H4 (cell line): ENCODE results near the gene ZNF132. TPM values are rescaled to one million over a fixed set of nuclear protein-coding genes. Genes with fewer than 3 reads are reported as not detected.
"Not testable (repeated sequence)": the region's sequence is repeated elsewhere in the genome, so short reads cannot be mapped to it uniquely, and the experiment has no call there.

Source experiments
- DNase-seq: peaks from one replicate; pipeline ENCODE4 v3.0.0-alpha.2; 2015; ENCODE audit warnings: low spot score
- total RNA-seq: library from RNA; depleted of rRNA; stranded (reverse); fragments of >200 nt; shearing (Covaris generic); gene quantifications from 2 replicates; pipeline ENCODE4 v1.2.3, GENCODE V29; 2014

The ZNF132 gene
- total RNA-seq, 1 experiment from 2014 or later = 6.4 TPM

GRCh38 chr19:58468216-58468839 is 28.4 kb upstream of the ZNF132 start:
- no peak for DNase-seq

- peak; percentile 97 for DNase-seq
These were observed 27.0 kb upstream of the ZNF132 start, which contains the start of gene ZNF324 for GRCh38 chr19:58466760-58467589. TSS of gene ZNF324 (plus strand) at chr19:58467080. CDS start at chr19:58469186, 2,106 bp downstream.

GRCh38 chr19:58466089-58466759 is 26.3 kb upstream of the ZNF132 start:
- no peak for DNase-seq

- DNase-seq = no peak
These were observed 20.1 kb upstream of the ZNF132 start for GRCh38 chr19:58460039-58460438.

- DNase-seq = no peak
These were observed 16.2 kb upstream of the ZNF132 start for GRCh38 chr19:58456111-58456510.

- no peak for DNase-seq
These were observed 15.4 kb upstream of the ZNF132 start for GRCh38 chr19:58455306-58455705.

- no peak for DNase-seq
These were observed 13.8 kb upstream of the ZNF132 start for GRCh38 chr19:58453743-58454142.

- peak; percentile 96 for DNase-seq
These were observed 11.6 kb upstream of the ZNF132 start, which contains the start of gene ZNF324B for GRCh38 chr19:58451358-58452101. TSS of gene ZNF324B (plus strand) at chr19:58451622. CDS start at chr19:58453702, 2,080 bp downstream.

- no peak for DNase-seq
These were observed 11.0 kb upstream of the ZNF132 start for GRCh38 chr19:58450856-58451357.

GRCh38 chr19:58449980-58450379 is 10.0 kb upstream of the ZNF132 start:
- DNase-seq = not testable (repeated sequence)

- DNase-seq = not testable (repeated sequence)
These were observed 8.9 kb upstream of the ZNF132 start for GRCh38 chr19:58448860-58449259.

- not testable (repeated sequence) for DNase-seq
These were observed 3.0 kb upstream of the ZNF132 start for GRCh38 chr19:58442986-58443385.

GRCh38 chr19:58440556-58440955 is 603 bp upstream of the ZNF132 start:
- no peak for DNase-seq

GRCh38 chr19:58434217-58434616 is 5.7 kb downstream of the ZNF132 start:
- DNase-seq = no peak

GRCh38 chr19:58429745-58430144 is 10.2 kb downstream of the ZNF132 start:
- DNase-seq = no peak

GRCh38 chr19:58428617-58429016 is 11.3 kb downstream of the ZNF132 start:
- no peak for DNase-seq

GRCh38 chr19:58417071-58417470 is 22.9 kb downstream of the ZNF132 start:
- no peak for DNase-seq

GRCh38 chr19:58416604-58417003 is 23.3 kb downstream of the ZNF132 start:
- DNase-seq = no peak

GRCh38 chr19:58409010-58409790 is 30.8 kb downstream of the ZNF132 start:
- DNase-seq = no peak

GRCh38 chr19:58408152-58409009 is 31.6 kb downstream of the ZNF132 start, which contains the start of gene ZNF584:
TSS of gene ZNF584 (plus strand) at chr19:58408649. CDS start at chr19:58409148, 499 bp downstream.
- DNase-seq = peak; percentile 93
